GM21390 (cell line): ENCODE data around the gene CYP26B1.

Experiments used
- ATAC-seq: cut with Tn5 transposase; IDR thresholded peaks from one replicate; pipeline ENCODE4 v1.9.1; 2021; ENCODE audit not compliant: unreplicated experiment

The CYP26B1 gene

GRCh38 chr2:72113847-72114692, 33.6 kb downstream of the CYP26B1 start:
- ATAC-seq: no peak

- ATAC-seq: no peak
Observed at GRCh38 chr2:72112981-72113846, 34.4 kb downstream of the CYP26B1 start.

GRCh38 chr2:72112401-72112800, 35.3 kb downstream of the CYP26B1 start:
- no peak for ATAC-seq

GRCh38 chr2:72111061-72111460, 36.6 kb downstream of the CYP26B1 start:
- ATAC-seq: no peak

GRCh38 chr2:72109904-72110303, 37.8 kb downstream of the CYP26B1 start:
- no peak for ATAC-seq

- ATAC-seq: no peak
Observed at GRCh38 chr2:72109291-72109690, 38.4 kb downstream of the CYP26B1 start.

GRCh38 chr2:72108121-72108520, 39.5 kb downstream of the CYP26B1 start:
- ATAC-seq: no peak

GRCh38 chr2:72106978-72107377, 40.7 kb downstream of the CYP26B1 start:
- no peak for ATAC-seq

- no peak for ATAC-seq
Observed at GRCh38 chr2:72104821-72105588, 42.7 kb downstream of the CYP26B1 start.

- ATAC-seq: no peak
Observed at GRCh38 chr2:72103690-72104089, 44.0 kb downstream of the CYP26B1 start.

GRCh38 chr2:72103161-72103560, 44.5 kb downstream of the CYP26B1 start:
- ATAC-seq: no peak

GRCh38 chr2:72098935-72099334, 48.7 kb downstream of the CYP26B1 start:
- ATAC-seq: no peak

GRCh38 chr2:72097276-72097675, 50.4 kb downstream of the CYP26B1 start:
- no peak for ATAC-seq

- ATAC-seq: no peak
Observed at GRCh38 chr2:72096181-72096580, 51.5 kb downstream of the CYP26B1 start.

GRCh38 chr2:72095364-72095763, 52.3 kb downstream of the CYP26B1 start:
- no peak for ATAC-seq

GRCh38 chr2:72094701-72095100, 53.0 kb downstream of the CYP26B1 start:
- ATAC-seq: no peak

- ATAC-seq: no peak
Observed at GRCh38 chr2:72092111-72092510, 55.6 kb downstream of the CYP26B1 start.

- no peak for ATAC-seq
Observed at GRCh38 chr2:72090781-72091482, 56.7 kb downstream of the CYP26B1 start.

- ATAC-seq: no peak
Observed at GRCh38 chr2:72090271-72090720, 57.4 kb downstream of the CYP26B1 start.

- ATAC-seq: no peak
Observed at GRCh38 chr2:72089537-72089936, 58.1 kb downstream of the CYP26B1 start.

GRCh38 chr2:72089028-72089427, 58.6 kb downstream of the CYP26B1 start:
- no peak for ATAC-seq
